Measurements from ENCODE around the gene SLC49A3. TPM values are rescaled to one million over a fixed set of nuclear protein-coding genes. Genes with fewer than 3 reads are reported as not detected.
"Not testable (repeated sequence)": the region's sequence is repeated elsewhere in the genome, so short reads cannot be mapped to it uniquely, and the experiment has no call there.

The SLC49A3 gene
- total RNA-seq, 1 donor, result 5.6 TPM

GRCh38 chr4:650461-650860, 38.5 kb downstream of the SLC49A3 start:
- no peak for TF ChIP-seq CTCF (IDR thresholded peaks at IDR 0.05; ENCODE audit: insufficient read depth, low read length)
- H3K4me3 ChIP-seq (ENCODE audit: low read depth, low read length), result no peak overlapping the region
- no peak for DNase-seq (ENCODE audit: low read depth)

- H3K4me3 ChIP-seq (ENCODE audit: low read depth, low read length), result no peak overlapping the region
- DNase-seq (ENCODE audit: low read depth), result no peak
- no peak for TF ChIP-seq CTCF (IDR thresholded peaks at IDR 0.05; ENCODE audit: insufficient read depth, low read length)
These were observed 39.1 kb downstream of the SLC49A3 start for GRCh38 chr4:649751-650310.

GRCh38 chr4:649293-649625, 39.7 kb downstream of the SLC49A3 start:
- no peak overlapping the region for H3K4me3 ChIP-seq (ENCODE audit: low read depth, low read length)
- DNase-seq (ENCODE audit: low read depth), result no peak
- no peak for TF ChIP-seq CTCF (IDR thresholded peaks at IDR 0.05; ENCODE audit: insufficient read depth, low read length)

GRCh38 chr4:648579-649292, 40.2 kb downstream of the SLC49A3 start:
- H3K4me3 ChIP-seq (ENCODE audit: low read depth, low read length), result no peak overlapping the region
- no peak for TF ChIP-seq CTCF (IDR thresholded peaks at IDR 0.05; ENCODE audit: insufficient read depth, low read length)
- no peak for DNase-seq (ENCODE audit: low read depth)

- DNase-seq (ENCODE audit: low read depth), result no peak
- no peak overlapping the region for H3K4me3 ChIP-seq (ENCODE audit: low read depth, low read length)
- TF ChIP-seq CTCF (IDR thresholded peaks at IDR 0.05; ENCODE audit: insufficient read depth, low read length), result no peak
These were observed 41.5 kb downstream of the SLC49A3 start for GRCh38 chr4:647481-647880.

- TF ChIP-seq CTCF (IDR thresholded peaks at IDR 0.05; ENCODE audit: insufficient read depth, low read length), result no peak
- no peak overlapping the region for H3K4me3 ChIP-seq (ENCODE audit: low read depth, low read length)
These were observed 42.5 kb downstream of the SLC49A3 start for GRCh38 chr4:646460-646859.

GRCh38 chr4:642366-642765, 46.6 kb downstream of the SLC49A3 start:
- H3K4me3 ChIP-seq (ENCODE audit: low read depth, low read length), result not testable (repeated sequence)

More at GRCh38 chr4:646460-646859, 42.5 kb downstream of the SLC49A3 start:
- no peak for DNase-seq (ENCODE audit: low read depth)

More at GRCh38 chr4:642366-642765, 46.6 kb downstream of the SLC49A3 start:
- DNase-seq (ENCODE audit: low read depth), result not testable (repeated sequence)
